Hepatocyte (in vitro differentiated cells): ENCODE results near the gene KRTAP12-3. TPM values are rescaled to one million over a fixed set of nuclear protein-coding genes. Genes with fewer than 3 reads are reported as not detected.
"Not testable (repeated sequence)": the region's sequence is repeated elsewhere in the genome, so short reads cannot be mapped to it uniquely, and the experiment has no call there.

Source experiments
- DNase-seq: peaks from one replicate; pipeline ENCODE4 v3.0.0-alpha.2; 2016; ENCODE audit warnings: low spot score
- H2AFZ ChIP-seq: fragments of 200-600 bp; sonication (generic); 2 replicates; pipeline ENCODE4 v1.6.0; 2016; ENCODE audit warnings: antibody characterized with exemption, mild to moderate bottlenecking
- H3K27ac ChIP-seq: fragments of 200-600 bp; sonication (generic); 2 replicates; pipeline ENCODE4 v1.5.1; 2016; ENCODE audit warnings: mild to moderate bottlenecking
- H3K27me3 ChIP-seq: fragments of 200-600 bp; sonication (generic); 2 replicates; pipeline ENCODE4 v1.6.1; 2016
- H3K36me3 ChIP-seq: fragments of 200-600 bp; sonication (generic); replicated peaks from 2 replicates; pipeline ENCODE4 v1.5.1; 2016; ENCODE audit warnings: low read depth; ENCODE audit not compliant: insufficient read depth
- H3K4me1 ChIP-seq: fragments of 200-600 bp; sonication (generic); 2 replicates; pipeline ENCODE4 v1.5.1; 2016; ENCODE audit warnings: mild to moderate bottlenecking, moderate library complexity; ENCODE audit not compliant: insufficient read depth
- H3K4me2 ChIP-seq: fragments of 200-600 bp; sonication (generic); 2 replicates; pipeline ENCODE4 v1.6.0; 2016
- H3K4me3 ChIP-seq: fragments of 200-600 bp; sonication (generic); 2 replicates; pipeline ENCODE4 v1.5.1; 2016; ENCODE audit warnings: mild to moderate bottlenecking
- H3K79me2 ChIP-seq: fragments of 200-600 bp; sonication (generic); 2 replicates; pipeline ENCODE4 v1.6.0; 2017; ENCODE audit warnings: mild to moderate bottlenecking
- H3K9me2 ChIP-seq: fragments of 200-600 bp; sonication (generic); replicated peaks from 2 replicates; pipeline ENCODE4 v1.6.0; 2017; ENCODE audit warnings: mild to moderate bottlenecking; ENCODE audit not compliant: insufficient read depth
- H3K9me3 ChIP-seq: fragments of 200-600 bp; sonication (generic); 2 replicates; pipeline ENCODE4 v1.5.1; 2016; ENCODE audit warnings: low read depth, mild to moderate bottlenecking
- H4K20me1 ChIP-seq: fragments of 200-600 bp; sonication (generic); 2 replicates; pipeline ENCODE4 v1.6.0; 2016; ENCODE audit warnings: mild to moderate bottlenecking; ENCODE audit not compliant: insufficient read depth, poor library complexity, severe bottlenecking
- CTCF ChIP-seq: fragments of 200-600 bp; sonication (generic); IDR thresholded peaks from 2 replicates; pipeline ENCODE4 v1.5.1; 2016; ENCODE audit warnings: antibody characterized with exemption, mild to moderate bottlenecking; ENCODE audit not compliant: poor library complexity
- EZH2 ChIP-seq: fragments of 200-600 bp; sonication (generic); IDR thresholded peaks from 2 replicates; pipeline ENCODE4 v1.6.1; 2016; ENCODE audit warnings: antibody characterized with exemption, mild to moderate bottlenecking, borderline replicate concordance
- EZH2phosphoT487 ChIP-seq: fragments of 200-600 bp; sonication (generic); IDR thresholded peaks from one replicate; pipeline ENCODE4 v1.6.1; 2018; ENCODE audit warnings: antibody characterized with exemption, mild to moderate bottlenecking, low read depth, moderate library complexity; ENCODE audit not compliant: unreplicated experiment, severe bottlenecking
- WGBS: methylation state at CpG from one replicate; pipeline ENCODE4 v1.1.6; 2016; ENCODE audit warnings: low lambda C conversion rate; ENCODE audit errors: missing lambda C conversion rate; 5-methylcytosine and 5-hydroxymethylcytosine counted together
- polyA plus RNA-seq: library from polyadenylated mRNA; unstranded; fragments of >200 nt; fragmentation: Nextera tagmentation; extraction: Ambion mirVana; gene quantifications from 2 replicates; pipeline ENCODE4 v1.2.1, GENCODE V29; 2016
- total RNA-seq: library from RNA; depleted of rRNA; stranded (reverse); fragments of >200 nt; gene quantifications from 2 replicates; pipeline ENCODE4 v1.2.3, GENCODE V29; 2014

Gene KRTAP12-3
- total and polyA plus RNA-seq, 2 experiments from 2014 or later = not detected

- H3K27ac ChIP-seq = no peak overlapping the region
- H3K79me2 ChIP-seq = no peaks in the 10 kb centered on the region
- TF ChIP-seq EZH2phosphoT487 (no peak), EZH2 (no peak), CTCF (no peak)
- H3K27me3 ChIP-seq = no peaks in the 10 kb centered on the region
- no peak overlapping the region for H2AFZ ChIP-seq
- no peaks in the 10 kb centered on the region for H3K9me3 ChIP-seq
- 90% methylated on average over 15 of the region's 15 CpGs for WGBS
- no peaks in the 10 kb centered on the region for H3K36me3 ChIP-seq
- no peak for DNase-seq
- no peaks in the 10 kb centered on the region for H4K20me1 ChIP-seq
- no peaks in the 10 kb centered on the region for H3K4me1 ChIP-seq
- H3K4me2 ChIP-seq = no peak overlapping the region
- H3K9me2 ChIP-seq = no peaks in the 10 kb centered on the region
- no peak overlapping the region for H3K4me3 ChIP-seq
These were observed 21.3 kb upstream of the KRTAP12-3 start for GRCh38 chr21:44636209-44637017.

GRCh38 chr21:44637018-44637850, 20.5 kb upstream of the KRTAP12-3 start, which contains the start of gene KRTAP10-10:
Gene KRTAP10-10 (plus strand): TSS chr21:44637356. CDS start chr21:44637418, 62 bp downstream.
- no peak within 1 kb of the TSS for H3K4me3 ChIP-seq
- H3K9me2 ChIP-seq = no peaks in the 10 kb centered on the region
- TF ChIP-seq EZH2 = no peak
- H3K27me3 ChIP-seq = no peaks in the 10 kb centered on the region
- 83% methylated on average over 19 of the region's 21 CpGs for WGBS
- no peaks in the 10 kb centered on the region for H3K36me3 ChIP-seq
- no peak within 1 kb of the TSS for H3K4me2 ChIP-seq
- no peaks in the 10 kb centered on the region for H3K9me3 ChIP-seq
- H3K4me1 ChIP-seq = no peaks in the 10 kb centered on the region
- no peaks in the 10 kb centered on the region for H3K79me2 ChIP-seq
- no peak for DNase-seq
- H2AFZ ChIP-seq = no peak within 1 kb of the TSS
- no peak within 1 kb of the TSS for H3K27ac ChIP-seq
- H4K20me1 ChIP-seq = no peaks in the 10 kb centered on the region

GRCh38 chr21:44637851-44638348, 19.8 kb upstream of the KRTAP12-3 start:
- not testable (repeated sequence) for H3K27me3 ChIP-seq, H3K9me3 ChIP-seq, H2AFZ ChIP-seq, H4K20me1 ChIP-seq, H3K9me2 ChIP-seq, H3K4me3 ChIP-seq, H3K36me3 ChIP-seq, H3K79me2 ChIP-seq, H3K27ac ChIP-seq, H3K4me1 ChIP-seq, H3K4me2 ChIP-seq, DNase-seq
- WGBS = 82% methylated on average over 11 of the region's 12 CpGs

GRCh38 chr21:44638506-44639330, 19.0 kb upstream of the KRTAP12-3 start:
- H3K4me2 ChIP-seq, H3K27ac ChIP-seq, DNase-seq, H3K27me3 ChIP-seq, H3K9me3 ChIP-seq, H3K79me2 ChIP-seq, H3K9me2 ChIP-seq, H3K4me3 ChIP-seq, H4K20me1 ChIP-seq, H3K36me3 ChIP-seq, H3K4me1 ChIP-seq, H2AFZ ChIP-seq: not testable (repeated sequence)
- WGBS = 87% methylated on average over 20 of the region's 21 CpGs
